Hematopoietic multipotent progenitor cell treated with erythropoietin and hydrocortisone succinate and interleukin-3 and kit ligand, for 6 days (in vitro differentiated cells): ENCODE measurements around the gene BRI3.

Source experiments
- DNase-seq: peaks from one replicate; pipeline ENCODE4 v3.0.0-alpha.2; 2015

Gene BRI3

DNA sequence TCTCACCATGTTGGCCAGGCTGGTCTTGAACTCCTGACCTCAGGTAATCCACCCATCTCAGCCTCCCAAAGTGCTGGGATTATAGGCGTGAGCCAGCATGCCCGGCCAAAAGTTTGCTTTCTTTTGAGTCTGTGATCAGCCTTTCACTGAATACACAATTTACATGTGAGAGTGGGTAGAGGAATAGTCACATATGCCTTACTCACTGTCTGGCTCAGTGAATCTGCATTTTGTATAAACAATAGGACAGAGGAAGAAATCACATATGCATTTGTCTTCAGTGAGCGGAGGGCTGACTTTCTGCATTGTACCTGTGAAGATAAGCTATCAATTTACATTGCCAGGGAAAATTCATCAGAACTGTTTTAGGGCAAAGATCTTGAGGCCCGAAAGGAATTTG, 27.0 kb upstream of the BRI3 start:
- DNase-seq: no peak

- DNase-seq: peak; percentile 62
Measured at GRCh38 chr7:98254951-98255610, 26.4 kb upstream of the BRI3 start.

DNA sequence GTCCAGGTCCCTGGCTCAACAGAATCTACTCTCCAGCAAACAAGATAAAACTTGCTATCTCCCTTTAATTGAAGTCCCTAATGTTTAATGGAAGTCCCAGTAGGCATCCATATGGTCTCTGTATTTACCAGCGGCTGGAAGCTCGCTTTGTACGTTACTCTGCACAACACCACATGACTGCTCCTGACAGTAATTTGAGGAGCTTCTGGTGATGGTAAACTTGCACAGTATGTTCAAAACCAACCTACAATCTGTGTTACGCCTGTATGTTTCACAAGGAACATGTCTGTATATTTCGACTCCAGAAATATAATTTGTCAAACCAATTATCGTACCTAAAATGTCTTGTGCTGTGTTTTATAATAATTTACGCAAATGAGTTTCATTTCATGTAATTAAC, 25.1 kb upstream of the BRI3 start:
- no peak for DNase-seq

DNA sequence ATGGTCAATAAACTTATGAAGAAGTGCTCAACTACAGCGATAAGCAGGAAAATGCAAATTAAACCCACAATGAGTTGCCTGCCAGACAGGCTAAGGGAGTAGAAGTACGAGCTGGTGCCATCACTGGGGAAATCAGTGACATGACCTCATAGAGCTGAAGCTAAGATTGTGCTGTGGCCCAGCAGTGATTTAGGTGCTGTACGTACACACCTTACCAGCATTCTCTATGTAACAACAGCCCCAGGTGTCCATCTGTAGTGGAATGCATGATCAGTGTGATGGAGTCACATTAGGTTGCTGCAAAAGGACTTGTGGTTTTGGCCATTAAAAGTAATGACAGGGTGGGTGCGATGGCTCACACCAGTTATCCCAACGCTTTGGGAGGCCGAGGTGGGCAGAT, 23.8 kb upstream of the BRI3 start:
- DNase-seq: no peak

- no peak for DNase-seq
Measured at GRCh38 chr7:98265841-98266271, 15.6 kb upstream of the BRI3 start.

- peak; percentile 61 for DNase-seq
Measured at GRCh38 chr7:98266840-98267239, 14.6 kb upstream of the BRI3 start.

DNA sequence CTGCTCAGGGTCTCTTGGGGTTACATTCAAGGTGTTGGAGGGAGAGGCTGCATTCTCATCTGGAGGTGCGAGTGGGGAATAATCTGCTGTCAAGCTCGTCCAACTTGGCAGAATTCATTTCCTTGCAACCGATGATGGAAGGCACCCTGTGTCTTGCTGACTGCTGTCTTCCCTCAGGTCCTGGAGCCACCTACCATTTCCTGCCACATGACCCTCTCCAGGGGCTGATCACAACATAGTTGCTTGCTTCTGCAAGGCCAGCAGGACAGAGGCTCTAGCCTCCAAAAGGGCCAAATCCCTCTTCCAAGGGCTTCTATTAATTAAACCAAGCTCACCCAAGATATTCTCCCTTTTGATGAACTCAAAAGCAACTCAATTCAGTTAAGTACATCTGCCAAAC, 14.2 kb upstream of the BRI3 start:
- DNase-seq: no peak

DNA sequence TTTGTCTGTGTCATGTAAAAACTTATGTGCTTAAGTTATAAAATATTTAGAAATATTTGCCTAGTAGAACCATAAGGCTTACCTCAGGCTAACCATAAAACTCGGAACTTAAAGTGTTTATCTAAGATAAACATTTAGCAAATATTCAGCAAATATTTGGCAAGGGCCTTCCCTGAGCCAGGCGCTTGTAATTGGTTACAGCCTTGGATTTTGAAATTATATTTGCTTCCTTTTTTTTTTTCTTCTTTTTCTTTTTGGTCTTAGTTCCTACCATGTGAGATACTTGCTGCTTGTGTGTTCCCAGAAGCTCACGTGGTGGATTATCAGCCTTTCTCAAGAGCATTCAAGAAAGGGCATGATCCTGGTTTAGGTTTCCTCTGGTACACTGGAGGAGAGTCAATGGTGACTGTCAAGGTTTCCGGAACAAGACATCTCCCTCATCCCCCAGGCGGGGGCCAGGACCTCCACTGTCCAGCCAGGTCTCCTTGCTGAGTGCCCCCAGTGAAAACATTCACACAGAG, 5.2 kb upstream of the BRI3 start:
- peak; percentile 36 for DNase-seq

GRCh38 chr7:98278408-98278807, 3.1 kb upstream of the BRI3 start:
- no peak for DNase-seq

DNA sequence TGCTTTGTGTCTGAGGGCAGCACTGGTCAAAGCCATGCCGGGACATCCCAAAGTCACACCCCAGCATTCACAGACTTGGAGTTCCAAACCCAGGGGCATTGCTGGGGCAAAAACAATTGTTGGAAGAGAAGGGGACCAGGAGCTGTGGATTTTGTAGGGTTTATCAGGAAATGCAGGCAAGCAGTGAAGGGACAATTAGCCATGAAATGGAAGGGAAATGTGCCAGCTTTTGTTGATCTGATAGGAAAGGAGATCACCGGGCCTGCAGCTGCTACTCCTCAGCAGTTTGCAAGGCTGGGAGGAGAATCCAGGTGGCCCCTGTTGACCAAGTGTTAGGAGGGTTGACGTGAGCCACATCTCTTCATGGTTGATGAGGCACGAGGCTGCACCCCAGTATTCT, 2.5 kb upstream of the BRI3 start:
- no peak for DNase-seq

GRCh38 chr7:98280296-98280695, 1.2 kb upstream of the BRI3 start:
- DNase-seq: no peak

DNA sequence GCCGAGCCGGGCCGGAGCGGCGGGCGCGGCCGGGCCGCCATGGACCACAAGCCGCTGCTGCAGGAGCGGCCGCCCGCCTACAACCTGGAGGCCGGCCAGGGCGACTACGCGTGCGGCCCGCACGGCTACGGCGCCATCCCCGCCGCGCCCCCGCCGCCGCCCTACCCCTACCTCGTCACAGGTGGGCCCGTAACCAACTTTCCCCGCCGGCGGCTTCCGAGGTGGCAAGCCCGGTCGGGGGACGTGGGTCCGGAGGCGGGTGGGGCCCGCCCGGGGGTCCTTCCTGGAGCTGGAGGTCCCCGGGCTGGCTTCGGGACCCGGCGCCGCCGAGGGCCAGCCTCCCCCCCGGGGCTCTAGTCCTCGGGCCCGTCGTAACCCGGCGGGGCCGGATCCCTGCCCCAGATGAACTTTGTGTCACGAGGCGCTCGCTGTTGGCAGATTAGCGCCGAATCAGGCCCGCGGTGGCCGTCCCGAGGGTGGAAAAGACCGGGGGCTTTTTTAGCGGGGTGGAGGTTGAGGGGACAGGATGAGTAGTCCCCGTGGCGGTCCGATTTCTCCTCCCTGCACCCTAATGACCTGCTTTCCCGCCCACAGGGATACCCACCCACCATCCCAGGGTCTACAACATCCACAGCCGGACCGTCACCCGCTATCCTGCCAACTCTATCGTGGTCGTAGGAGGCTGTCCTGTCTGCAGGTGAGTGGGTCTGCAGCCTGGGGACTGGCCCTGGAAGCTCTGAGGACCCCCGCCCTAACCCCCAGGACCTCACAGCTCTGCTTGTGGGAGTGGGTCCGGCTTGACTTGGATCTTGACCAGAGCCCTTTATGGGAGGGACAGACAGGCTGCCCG, 496 bp downstream of the BRI3 start:
- DNase-seq: peak; percentile 55

- no peak for DNase-seq
Measured at GRCh38 chr7:98282703-98283102, 1.2 kb downstream of the BRI3 start.

DNA sequence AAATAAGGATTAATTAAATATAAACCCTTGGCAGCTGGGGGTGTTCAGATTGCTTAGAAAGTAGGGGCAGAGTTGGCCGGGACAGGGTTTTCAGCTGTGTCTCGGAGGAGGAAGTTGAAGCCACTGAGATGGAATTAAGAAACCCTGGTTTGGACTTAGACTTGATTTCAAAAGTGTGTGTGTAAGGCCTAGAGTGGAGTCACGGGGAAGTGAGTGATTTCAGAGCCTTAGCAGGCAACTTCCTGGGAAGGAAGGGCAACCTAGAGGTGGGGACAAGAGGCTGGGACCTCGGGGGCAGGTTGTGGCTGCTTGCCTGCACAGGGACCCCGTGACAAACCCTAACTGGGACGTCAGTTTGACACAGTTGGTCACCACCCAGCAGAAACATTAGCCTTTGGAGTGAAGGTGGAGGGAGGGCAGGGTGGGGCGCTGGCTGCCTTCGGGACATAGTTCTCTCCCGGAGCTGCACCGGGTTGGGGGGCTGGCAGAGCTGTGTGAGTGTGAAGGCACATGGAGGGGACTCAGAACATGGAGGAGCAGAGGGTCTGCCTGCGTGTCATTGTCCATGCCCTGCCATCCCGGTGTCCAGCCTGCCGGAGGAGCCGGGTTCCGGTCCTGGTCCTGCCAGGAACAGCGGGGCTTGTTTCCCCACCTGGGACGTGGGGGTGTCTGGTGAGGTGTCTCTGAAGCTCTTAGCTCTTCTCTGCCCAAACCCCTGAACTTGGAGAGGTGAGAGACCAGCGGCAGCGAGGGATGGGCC, 1.8 kb downstream of the BRI3 start:
- peak; percentile 67 for DNase-seq

GRCh38 chr7:98283887-98284222, 2.4 kb downstream of the BRI3 start:
- DNase-seq: no peak

- DNase-seq: peak; percentile 41
Measured at GRCh38 chr7:98284335-98285036, 3.0 kb downstream of the BRI3 start.

GRCh38 chr7:98285157-98286092, 3.9 kb downstream of the BRI3 start:
- no peak for DNase-seq

GRCh38 chr7:98286093-98286539, 4.6 kb downstream of the BRI3 start:
- no peak for DNase-seq

DNA sequence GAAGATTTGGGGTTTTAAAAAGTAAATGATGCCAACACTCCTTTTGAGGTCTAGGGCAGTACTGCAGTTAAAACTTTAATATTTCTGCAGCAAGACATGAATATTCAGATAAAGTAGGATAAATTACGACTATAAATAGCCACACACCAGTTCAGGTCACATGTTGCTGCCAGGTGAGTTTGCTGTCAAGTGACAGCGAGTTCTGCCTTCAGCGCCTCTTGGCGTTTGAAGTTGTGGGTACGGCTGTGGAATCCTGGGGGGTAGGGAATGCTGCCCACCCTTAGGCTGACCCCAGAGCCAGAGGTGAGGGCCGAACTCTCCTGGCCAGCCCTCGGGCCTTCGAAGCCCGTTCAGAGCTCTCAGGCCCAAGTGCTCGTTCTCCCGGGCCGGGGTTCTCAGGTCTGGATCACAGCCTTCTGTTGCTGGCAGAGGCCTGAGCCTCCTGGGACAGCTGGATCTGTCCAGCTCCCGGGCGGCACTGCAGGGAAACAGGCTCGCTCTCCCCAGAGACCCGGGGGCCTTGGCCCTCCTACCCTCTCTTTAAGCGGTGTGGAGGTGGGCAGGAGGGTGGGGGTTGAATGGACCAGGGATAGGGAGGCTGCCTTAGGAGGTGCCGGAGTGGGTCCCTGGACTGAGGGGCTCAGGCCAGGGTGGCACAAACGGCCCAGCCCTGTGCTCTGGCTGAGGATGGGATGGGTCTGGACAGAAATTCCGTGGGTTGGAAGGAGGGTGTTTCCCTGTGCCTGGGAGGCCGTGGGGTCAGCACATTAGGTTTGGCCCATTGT, 5.4 kb downstream of the BRI3 start:
- DNase-seq: no peak

DNA sequence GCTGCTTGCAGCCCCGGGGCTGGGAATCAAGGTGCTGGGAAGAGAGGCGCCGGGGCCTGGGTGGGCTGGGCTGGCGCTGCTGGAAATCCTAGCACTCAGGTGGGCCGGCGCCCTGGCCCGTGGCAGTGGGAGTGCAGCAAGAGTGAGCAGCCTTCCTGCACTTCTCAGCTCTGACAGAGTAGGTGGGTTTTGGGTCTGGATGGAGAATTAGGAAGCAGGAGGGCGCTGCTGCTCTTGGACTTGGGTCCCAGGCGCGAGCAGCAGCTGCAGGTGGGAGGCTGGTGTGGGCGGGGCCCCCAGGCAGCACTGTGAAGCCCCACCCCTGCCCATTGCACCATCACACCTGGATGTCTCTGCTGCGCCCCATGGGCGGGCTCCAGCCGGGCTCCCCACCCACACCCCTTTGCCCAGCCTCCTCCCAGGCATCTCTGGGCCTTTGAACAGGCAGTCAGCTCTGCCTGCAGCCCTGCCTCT, 6.0 kb downstream of the BRI3 start:
- no peak for DNase-seq
